Right hindlimb (tissue), 1 donor: ENCODE results near the gene RAPSN.
A peak's percentile ranks its signal among the peaks of the same experiment; 100 is the strongest.

Experiments used
- DNase-seq: peaks from one replicate; pipeline ENCODE4 v3.0.0-alpha.2; 2018

RAPSN gene

DNA sequence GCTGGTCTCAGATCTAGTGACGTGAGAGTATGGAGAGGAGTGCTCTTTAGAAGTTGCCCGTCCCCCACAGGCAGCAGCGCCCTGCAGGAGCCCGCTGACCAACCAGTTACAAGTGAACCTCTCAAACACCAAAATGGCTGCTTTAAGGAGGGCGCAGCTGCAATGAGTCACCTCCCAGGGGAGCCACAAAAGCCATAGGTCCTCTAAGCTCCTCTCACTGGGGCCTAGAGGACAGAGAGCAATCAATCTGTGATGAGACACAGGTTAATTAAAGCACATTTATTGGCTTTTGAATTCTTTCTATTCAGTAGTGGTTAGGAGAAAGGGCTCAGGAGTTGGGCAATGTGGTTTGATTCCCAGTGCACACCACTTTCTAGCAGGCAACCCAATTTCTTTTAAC lies 15.5 kb upstream of the RAPSN start:
- no peak for DNase-seq

DNA sequence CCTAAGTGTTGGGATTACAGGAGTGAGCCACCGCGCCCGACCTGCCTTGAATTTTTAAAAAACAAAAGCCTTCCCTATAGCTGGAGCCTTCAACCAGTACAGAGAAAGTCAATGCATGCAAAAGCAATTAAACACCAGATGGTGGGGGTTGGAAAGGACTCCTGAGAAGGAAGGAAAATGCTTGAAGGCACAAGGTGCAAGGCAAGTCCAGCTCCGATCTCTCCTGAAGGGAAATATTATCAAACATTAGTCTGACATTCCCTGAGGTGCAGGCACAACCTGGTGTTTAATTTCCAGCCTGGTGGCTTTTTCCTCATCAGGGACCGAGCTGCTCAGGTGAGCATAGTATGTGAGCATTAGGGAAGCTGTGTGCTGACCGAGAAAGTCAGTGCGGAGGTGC lies 12.9 kb upstream of the RAPSN start:
- no peak for DNase-seq

DNA sequence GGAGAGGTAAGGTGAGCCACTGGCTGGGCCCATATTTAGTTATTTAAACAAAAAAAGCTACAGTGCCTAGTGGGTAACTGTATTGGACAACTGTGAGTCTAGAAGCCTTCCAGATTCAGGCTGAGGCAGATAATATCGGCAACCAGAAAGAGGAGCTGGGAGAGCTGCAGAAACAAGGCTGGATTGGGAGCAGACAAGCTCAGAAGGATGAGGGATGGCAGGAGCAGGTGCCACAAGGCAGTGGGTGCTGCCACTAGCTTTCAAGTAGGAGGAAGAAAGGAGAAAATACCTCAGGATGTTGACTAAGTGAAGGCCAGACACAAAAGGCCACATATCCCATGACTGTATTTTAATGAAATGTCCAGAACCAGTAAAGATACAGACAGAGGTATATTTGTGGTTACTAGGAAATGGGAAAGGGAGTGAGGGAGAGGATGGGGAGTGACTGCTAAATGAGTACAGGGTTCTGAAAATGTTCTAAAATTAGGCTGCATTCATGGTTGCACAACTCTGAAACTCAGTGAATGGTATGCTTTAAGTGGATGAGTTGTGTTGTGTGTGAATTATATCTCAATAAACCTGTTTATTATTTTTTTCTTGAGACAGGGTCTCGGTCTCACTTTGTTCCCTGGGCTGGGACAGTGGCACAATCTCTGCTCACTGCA lies 11.8 kb upstream of the RAPSN start:
- DNase-seq, result no peak

DNA sequence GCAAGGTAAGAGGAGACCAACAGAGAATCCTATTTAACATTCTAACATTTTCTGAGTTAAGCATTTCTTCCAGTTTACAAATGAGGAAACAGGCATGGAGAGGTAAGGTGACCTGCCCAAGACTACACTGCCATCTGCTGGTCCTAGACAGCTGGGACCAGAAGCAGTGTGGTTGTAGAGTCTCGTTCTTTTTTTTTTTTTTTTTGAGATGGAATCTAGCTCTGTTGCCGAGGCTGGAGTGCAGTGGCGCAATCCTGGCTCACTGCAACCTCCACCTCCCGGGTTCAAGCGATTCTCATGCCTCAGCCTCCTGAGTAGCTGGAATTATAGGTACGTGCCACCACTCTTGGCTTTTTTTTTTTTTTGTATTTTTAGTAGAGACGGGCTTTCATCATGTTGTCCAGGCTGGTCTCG lies 5.3 kb upstream of the RAPSN start:
- DNase-seq, result peak; percentile 81

DNA sequence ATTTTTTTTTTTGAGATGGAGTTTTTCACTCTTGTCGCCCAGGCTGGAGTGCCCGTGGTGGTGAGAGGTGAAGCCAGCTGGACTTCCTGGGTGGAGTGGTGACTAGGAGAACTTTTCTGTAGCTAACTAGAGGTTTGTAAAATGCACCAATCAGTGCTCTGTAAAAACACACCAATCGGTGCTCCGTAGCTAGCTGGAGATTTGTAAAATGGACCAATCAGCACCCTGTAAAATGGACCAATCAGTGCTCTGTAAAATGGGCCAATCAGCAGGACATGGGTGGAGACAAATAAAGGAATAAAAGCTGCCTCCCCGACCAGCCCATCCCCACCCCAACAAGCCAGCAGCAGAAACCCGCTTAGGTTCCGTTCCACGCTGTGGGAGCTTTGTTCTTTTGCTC lies 4.4 kb upstream of the RAPSN start:
- no peak for DNase-seq

DNA sequence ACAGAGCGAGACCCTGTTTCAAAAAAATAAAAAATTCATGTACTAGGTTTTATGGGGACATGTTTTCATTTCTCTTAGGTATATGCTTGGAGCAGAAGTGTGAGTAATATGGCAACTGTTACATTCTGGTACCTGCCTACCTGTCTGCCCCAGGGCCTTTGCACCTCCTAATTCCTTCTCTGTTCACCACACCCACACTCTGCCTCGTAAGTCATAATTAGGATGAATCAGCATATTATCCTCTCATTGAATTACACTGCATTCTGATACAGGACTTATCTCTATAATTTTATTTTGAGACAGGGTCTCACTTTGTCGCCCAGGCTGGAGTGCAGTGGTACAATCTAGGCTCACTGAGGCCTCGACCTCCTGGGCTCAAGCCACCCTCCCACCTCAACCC lies 3.1 kb upstream of the RAPSN start:
- no peak for DNase-seq

DNA sequence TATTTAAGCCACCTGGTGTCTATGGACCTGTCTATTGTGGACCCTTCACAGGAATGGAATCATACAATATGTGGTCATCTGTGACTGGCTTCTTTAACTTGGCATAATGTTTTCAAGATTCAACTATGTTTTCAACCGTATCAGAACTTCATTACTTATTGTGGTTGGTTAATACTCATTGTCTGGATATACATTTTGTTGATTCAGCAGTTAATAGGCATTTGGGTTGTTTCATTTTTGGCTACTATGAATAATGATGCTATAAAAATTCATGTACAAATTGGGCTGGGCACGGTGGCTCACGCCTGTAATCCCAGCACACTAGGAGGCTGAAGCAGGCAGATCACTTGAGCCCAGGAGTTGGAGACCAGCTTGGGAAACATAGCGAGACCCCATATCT lies 2.5 kb upstream of the RAPSN start:
- DNase-seq, result no peak

DNA sequence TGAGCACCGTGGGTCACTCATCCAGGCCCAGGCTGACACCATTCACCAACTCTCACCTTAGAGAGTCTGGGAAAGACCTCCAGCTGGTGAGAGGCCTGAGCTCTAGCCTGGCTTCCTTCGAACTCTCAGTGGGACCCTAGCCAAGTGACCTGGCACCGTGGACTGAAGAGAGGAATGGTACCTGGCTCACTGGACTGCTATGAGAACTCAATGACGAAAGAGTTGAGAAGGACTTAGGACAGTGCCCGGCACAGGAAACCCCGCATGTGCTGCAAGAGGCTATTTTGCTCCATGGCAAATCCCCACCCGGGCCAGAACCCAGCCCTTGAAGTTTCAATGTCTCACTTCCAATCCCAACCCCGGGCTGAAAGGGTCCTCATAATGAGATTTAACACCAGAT lies 605 bp upstream of the RAPSN start:
- no peak for DNase-seq

DNA sequence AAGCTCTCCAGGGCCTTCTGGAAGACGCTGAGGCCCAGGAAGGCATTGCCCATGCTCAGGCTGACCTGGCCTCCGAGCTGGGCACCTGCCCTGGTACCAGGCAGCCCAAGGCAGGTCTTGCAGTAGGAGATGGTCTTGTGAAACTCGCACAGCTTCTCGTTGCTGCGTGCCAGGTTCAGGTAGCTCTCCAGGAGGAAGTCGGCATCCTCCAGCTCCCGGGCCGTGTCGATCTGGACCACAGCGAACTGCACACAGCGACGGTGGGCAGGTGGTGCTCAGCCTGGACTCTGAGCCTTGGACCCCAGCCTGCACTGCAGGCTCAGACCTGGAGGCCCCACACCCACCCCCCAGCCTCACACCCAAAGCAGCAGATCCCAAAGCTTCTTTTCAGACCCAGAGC lies 1.0 kb downstream of the RAPSN start:
- no peak for DNase-seq

DNA sequence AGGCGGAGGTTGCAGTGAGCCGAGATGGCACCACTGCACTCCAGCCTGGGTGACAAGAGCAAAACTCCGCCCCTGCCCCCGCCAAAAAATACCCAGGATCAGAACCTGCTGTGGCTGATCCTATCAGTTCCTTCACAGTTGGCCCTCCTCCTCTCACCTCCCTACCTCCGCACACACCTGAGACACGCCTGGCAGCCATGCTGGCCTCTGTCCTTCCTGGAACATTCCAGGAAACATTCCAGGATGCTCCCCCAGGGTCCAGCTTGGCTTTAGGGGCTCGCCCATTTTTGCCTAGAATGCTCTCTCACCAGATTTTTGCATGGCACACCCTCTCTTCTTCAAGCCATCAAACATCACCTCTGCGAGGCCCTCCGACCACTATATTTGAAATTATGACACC lies 2.1 kb downstream of the RAPSN start:
- no peak for DNase-seq

DNA sequence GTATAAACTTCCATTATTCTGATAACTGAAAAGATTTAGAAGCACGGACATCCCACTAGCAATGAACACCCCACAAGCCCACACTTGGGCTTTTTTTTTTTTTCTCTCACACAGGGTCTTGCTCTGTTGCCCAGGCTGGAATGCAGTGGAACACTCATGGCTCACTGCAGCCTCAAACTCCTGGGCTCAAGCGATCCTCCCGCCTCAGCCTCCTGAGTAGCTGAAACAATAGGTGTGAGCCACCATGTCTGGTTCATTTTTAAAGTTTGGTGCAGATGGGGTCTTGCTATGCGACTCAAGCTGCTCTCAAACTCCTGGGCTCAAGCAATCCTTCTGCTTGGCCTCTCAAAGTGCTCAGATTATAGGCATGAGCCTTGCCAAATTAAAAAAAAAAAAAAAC lies 3.1 kb downstream of the RAPSN start:
- DNase-seq, result no peak

DNA sequence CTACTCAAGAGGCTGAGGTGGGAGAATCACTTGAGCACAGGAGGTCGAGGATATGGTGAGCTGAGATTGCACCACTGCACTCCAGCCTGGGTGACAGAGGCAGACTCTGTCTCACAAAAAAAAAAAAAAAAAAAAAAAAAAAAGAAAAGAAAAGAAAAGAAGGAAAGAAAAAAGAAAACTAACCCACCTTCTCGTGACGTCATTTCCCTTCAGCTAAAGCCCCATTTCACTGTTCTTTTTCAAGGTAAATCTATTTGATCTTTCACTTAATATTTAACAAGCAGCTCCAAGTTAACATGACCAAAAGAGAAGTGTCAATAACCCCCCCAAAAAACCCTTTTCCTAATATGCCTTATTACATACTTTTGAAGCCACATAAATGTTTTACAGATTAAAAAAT lies 5.1 kb downstream of the RAPSN start:
- DNase-seq, result no peak

DNA sequence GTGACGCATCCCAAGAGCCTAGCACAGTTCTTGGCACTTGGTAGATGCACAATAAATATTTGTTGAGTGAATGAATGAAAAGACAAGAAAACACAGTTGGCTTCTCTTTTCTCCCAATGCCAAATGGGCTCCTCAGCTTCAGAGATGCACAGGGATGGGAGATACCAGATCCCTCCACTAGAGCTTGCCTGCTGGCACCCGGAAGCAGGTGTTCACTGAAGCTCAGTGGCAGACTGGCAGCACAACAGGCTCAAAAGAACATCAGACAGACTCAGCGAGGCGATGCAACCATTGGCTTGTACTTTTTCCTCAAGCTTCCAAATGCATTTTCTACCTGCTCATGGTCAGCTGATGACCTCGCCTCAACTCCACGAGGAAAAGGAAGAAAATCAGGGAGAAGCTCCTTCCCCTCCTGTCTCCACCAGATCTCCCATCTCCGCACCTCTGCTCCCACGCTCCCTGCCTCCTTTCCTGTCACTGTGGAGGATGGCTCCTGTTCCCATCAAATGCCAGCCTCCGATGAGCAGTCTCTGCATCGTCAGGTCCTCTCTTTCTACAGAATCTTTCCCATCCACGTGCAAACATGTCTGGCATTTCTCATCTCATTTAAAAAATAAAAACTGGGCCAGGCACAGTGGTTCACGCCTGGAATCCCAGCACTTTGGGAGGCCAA lies 5.8 kb downstream of the RAPSN start:
- no peak for DNase-seq

DNA sequence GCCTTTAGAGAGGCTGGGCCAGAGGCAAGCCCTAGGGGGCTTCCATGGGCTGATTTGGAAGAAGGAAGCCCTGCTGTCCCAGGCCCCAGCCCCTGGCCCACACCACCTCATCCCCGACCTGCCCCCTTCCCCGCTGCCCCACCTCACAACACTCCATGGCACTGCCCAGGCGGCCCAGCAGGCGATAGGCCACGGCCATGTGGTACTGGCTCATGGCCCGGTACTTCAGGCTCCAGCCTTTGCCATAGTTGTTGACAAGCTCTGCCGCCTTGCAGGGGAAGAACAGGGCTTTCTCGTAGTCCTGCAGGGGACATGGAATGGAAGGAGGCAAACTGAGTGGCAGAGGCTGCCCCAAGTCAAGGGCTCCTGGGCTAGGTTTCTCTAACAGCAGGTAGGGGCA lies 6.4 kb downstream of the RAPSN start:
- no peak for DNase-seq

DNA sequence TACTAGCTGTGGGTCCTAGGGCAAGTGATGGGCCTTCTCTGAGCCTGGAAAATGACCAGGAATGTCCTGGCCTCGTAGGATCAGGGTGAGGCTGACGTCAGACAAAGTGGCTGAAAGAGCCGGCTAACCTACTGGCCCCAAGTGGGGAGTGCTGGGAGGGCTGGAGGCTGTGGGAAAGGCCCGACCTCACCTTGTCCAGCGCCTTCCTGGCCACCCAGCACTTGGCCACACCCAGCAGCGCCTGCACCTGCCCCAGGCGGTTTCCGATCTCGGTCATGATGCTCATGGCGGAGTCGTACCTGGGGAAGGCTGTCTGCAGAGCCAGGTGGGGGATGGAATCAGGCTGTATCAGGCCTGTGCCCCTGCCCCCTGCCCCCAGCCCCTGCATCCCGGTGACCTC lies 7.5 kb downstream of the RAPSN start:
- DNase-seq, result no peak

DNA sequence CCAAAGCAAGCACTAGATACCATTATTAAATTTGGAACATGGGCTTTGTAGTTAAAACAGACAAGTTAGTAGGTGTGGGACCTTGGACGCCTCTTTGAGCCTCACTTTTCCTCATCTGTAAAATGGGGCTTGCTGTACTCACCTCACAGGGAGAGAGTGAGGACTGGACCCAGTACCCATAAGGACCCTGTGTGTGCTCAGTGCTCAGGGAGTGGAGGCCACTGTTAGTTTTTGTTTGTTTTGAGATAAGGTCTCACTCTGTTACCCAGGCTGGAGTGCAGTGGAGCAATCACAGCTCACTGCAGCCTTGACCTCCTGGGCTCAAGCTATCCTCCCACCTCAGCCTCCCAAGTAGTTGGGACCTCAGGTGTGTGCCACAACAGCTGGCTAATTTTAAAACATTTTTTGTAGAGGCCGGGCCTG lies 8.9 kb downstream of the RAPSN start:
- DNase-seq, result no peak

DNA sequence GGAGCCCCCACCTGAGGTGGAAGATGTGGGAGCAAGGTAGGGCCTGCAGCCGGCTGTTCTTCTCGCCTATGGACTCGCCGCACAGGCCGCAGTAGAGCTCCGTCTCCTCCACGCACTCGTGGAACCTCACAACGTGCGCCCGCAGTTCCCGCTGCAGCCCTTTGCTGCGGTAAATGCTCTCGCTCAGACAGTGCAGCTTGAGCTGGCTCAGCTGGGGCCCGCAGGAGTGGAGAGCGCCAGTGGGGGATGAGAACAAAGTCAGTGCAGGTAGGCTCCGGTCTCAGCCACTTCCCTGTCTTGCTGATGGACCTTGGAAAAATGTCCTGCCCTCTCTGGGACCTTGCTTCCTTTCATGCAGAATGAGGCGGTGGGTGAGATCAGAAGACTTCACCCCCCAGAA lies 10.2 kb downstream of the RAPSN start:
- DNase-seq, result no peak

DNA sequence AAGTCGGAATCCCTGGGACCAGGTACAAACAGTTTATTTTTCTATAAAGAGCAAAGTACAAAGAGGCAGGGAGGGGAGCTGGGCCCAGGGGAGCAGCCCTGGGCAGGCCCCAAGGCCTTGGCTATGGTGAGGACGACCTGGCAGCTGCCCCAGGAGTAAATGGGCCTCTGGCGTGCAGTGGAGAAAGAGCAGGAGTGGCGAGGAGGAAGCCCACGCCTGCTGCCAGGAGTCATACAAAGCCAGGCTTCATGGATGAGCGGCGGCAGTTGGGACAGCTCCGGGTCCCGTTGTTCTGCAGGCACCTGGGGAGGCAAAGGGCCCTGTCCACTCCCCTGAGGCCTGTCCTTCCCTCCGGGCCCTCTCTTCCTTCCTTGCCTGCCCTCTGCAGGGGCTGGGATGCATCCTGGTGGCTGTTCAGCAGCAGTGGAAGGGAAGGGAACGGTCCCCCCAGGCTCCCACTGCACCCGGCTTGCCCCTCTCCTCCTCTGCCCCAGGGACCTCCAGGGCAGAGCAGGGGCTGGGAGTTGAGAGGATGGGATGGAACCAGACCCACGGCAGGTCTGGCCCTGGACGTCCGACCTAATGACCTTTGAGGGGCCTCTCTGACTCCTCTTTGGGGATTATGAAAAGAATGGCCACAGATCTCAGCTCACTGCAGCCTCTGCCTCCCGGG lies 11.1 kb downstream of the RAPSN start:
- DNase-seq, result no peak

DNA sequence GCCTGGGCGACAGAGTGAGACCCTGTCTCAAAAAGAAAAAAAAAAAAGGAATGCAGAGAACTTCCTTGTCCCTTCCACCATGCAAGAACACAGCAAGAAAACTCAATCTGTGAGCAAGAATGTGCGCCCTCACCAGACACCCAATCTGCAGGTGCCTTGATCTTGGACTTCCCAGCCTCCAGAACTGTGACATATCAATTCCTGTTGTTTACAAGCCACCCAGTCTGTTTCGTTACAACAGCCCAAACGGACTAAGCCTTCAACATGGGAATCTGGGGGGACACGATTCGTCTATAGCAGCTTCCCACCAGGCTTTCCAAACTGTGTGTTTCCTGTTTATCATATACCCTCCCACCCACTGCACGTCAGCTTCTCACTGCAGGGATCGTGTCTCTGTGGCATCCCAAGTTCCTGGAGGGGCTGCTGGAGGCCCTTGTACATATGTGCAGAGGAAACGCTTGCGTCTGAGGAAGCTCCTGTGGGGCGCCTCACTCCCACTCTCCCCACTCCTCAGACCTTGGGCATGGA lies 11.7 kb downstream of the RAPSN start:
- no peak for DNase-seq

DNA sequence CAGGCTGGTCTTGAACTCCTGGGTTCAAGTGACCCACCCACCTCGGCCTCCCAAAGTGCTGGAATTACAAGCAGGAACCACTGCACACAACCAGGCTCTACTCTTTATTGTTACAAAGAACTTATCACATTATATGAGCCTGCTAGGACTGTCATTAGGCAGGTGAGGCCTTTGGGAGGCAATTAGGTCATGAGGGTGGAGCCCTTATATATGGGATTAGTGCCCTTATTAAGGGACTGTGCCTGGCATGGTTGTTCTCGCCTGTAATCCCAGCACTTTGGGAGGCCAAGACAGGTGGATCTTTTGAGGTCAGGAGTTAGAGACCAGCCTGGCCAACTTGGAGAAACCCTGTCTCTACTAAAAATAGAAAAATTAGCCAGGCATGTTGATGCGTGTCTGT lies 12.2 kb downstream of the RAPSN start:
- DNase-seq, result no peak

DNA sequence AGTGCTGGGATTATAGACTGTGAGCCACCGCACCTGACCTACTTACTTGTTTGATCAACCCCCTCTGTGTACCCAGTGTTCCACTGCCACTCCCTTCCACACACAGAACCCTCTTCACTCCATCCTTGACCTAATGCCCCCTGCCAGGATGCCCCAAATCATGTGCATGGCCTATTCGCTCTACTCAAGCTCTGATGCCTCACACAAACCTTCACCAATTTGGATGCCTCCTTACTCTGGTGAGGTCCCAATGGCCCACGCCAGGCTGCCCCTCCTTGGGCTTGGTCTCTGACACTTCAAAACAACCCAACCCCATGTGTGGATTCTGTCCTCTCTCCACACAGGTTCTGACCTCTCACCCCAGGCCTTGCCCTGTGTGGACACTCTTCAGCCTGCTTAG lies 13.2 kb downstream of the RAPSN start:
- no peak for DNase-seq

DNA sequence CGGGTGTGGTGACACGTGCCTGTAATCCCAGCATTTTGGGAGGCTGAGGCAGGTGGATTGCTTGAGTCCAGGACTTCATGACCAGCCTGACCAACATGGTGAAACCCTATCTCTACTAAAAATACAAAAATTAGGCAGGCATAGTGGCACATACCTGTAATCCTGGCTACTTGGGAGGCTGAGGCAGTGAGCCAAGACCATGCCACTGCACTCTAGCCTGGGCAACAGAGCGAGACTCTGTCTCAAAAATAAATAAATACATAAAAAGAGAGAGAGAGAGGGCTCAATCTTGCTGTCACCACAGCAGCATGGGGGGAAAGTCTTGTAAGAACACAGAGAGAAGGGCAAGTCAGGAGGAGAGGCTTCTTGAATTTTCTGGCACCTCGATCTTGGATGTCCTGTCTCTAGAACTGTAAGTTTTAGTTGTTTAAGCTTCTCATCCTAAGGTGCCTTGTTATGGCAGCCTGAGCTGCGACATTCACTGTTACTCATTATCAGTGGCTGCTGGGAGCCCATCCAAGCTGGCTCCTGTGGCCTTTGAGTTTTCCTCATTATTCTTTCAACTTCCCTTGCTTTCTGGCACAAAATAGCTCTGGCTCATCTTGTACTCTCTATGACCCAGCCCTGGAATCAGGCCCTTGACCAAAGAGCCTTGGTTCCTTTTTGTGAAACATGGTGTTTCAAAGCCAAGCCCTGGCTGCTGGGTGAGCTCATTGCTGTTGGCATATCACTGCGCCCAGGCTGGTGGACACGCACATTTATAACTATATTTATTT lies 14.7 kb downstream of the RAPSN start:
- DNase-seq, result no peak

DNA sequence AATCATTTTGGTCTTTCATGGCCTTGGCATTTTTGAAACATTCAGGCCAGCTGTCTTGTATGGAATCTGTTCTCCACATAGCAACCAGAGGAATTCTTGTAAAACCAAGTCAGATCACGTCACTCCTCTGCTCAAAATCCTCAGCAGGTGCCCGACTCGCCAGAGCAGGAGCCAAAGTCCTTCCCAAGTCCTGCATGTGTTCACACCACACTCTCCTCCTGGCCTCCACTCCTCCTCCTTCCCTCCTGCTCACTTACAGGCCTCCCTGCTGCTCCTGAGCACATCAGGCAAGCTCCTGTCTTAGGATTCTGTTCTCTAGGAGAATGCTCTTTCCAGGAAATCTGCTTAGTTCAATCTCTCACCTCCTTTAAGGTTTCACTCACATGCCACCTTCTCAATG lies 15.8 kb downstream of the RAPSN start:
- DNase-seq, result no peak
